H1 (cell line): Measurements from ENCODE around the gene HORMAD2. TPM values are rescaled to one million over a fixed set of nuclear protein-coding genes. Genes with fewer than 3 reads are reported as not detected.

Experiments used
- BCL11A ChIP-seq, 2 experiments: IDR thresholded peaks; one replicate each; pipeline ENCODE4 v1.6.1; 2011; ENCODE audit warnings: low read depth in 2 of 2, low read length in 2 of 2, mild to moderate bottlenecking in 2 of 2
- KDM4A ChIP-seq: IDR thresholded peaks from one replicate; pipeline ENCODE4 v1.7.1; 2012; ENCODE audit warnings: low read depth, mild to moderate bottlenecking, moderate library complexity, low read length, inconsistent platforms; ENCODE audit not compliant: severe bottlenecking
- MAFK ChIP-seq: IDR thresholded peaks from 2 replicates; pipeline ENCODE4 v1.6.1; 2012; ENCODE audit warnings: low read depth, mild to moderate bottlenecking, improper control_type of control experiment, low read length
- NANOG ChIP-seq: IDR thresholded peaks from 2 replicates; pipeline ENCODE4 v1.6.1; 2011; ENCODE audit warnings: low read length, low read depth, mild to moderate bottlenecking, inconsistent platforms; ENCODE audit not compliant: insufficient read depth, poor library complexity, severe bottlenecking
- POLR2AphosphoS5 ChIP-seq: IDR thresholded peaks from 2 replicates; pipeline ENCODE4 v1.6.1; 2011; ENCODE audit warnings: low read depth, low read length
- TAF7 ChIP-seq: optimal IDR thresholded peaks from 2 replicates; pipeline ENCODE3; 2011; ENCODE audit warnings: low read depth, mild to moderate bottlenecking, inconsistent platforms, low read length, moderate library complexity, borderline replicate concordance
- polyA plus RNA-seq, 7 experiments: library from polyadenylated mRNA; depleted of rRNA in 3 of 7; stranded (reverse) in 5 of 7; unstranded in 2 of 7; fragments of >200 nt in 5 of 7; fragments of 200-250 nt in 2 of 7; gene quantifications; 1 replicate in 5 of 7; 2 replicates in 1 of 7; 4 replicates in 1 of 7; pipeline versions ENCODE4 v1.2.1 to v1.2.3, GENCODE V29; 2011 to 2013; ENCODE audit warnings: missing spikeins in 2 of 7, mixed read lengths in 2 of 7
- total RNA-seq: library from RNA; stranded (reverse); fragmentation: NEBNext Ultra II Directional; extraction: Animal tissue kit (Norgen Biotek cat#: 25700); gene quantifications from 2 replicates; pipeline ENCODE4 v1.2.1, GENCODE V29; 2021

Gene HORMAD2
- total and polyA plus RNA-seq, 2 of the 8 experiments (the other 6 are each of a cell fraction or from before 2014, with no cell fraction given), result 0.03 TPM; not detected in 1

DNA sequence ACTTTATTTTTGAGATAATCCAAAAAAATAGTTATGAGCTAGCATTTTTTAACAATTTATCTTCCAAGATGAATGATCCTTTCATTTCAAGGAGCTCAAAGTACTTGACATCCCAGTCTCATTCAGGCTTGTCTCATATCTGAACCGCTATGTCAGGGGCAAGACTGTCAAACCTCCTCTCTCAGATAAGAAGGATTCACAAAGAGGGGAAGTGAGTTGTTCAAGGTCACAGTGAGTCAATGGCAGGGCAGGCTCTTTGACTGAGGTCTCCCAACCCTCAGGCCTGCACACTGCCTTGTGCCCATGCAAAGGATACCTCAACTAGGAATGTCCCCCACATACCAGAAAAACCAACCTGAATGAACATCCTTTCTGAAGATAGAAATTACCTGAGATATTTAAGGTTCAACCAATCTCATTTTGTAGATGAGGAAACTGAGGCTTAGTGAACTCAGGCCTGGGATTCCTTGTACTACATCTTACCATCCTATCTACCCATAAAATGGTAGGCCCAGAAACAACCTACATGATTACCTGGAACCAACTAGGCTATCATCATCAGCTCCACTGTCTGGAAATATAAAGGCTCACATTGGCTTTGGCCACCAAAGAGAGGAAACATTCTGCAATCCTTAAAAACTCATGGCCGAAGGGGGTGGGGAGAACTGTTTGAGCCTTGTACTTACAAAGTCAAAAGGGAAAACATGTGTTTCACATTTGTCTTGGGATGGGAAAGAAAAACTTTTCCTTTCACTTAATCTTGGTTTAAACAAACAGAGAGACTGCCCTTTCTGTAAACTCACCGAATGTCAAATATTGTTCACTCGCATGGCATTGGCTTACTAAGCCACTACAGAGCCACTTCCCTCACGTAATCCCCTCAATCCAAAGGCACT, 115.2 kb downstream of the HORMAD2 start (continued):
- no peak for TF ChIP-seq POLR2AphosphoS5
- no peak for TF ChIP-seq KDM4A
- no peak for TF ChIP-seq BCL11A (IDR thresholded peaks at IDR 0.05; ENCODE audit: low read depth in 2 of 2, low read length in 2 of 2)
- TF ChIP-seq NANOG, result no peak
- no peak for TF ChIP-seq TAF7
- TF ChIP-seq MAFK, result no peak
- TF ChIP-seq, all 59 proteins: peak for 0
